A549 (cell line): ENCODE results near the gene NRTN.

Experiments
- CTCF ChIP-seq: fragments of >200 bp; sonication (Bioruptor Twin); formaldehyde crosslinking; IDR thresholded peaks from 3 replicates; pipeline ENCODE4 v1.5.1; 2016
- MAZ ChIP-seq: fragments of 150-350 bp; IDR thresholded peaks from 2 replicates; pipeline ENCODE4 v1.6.1; 2014; ENCODE audit warnings: antibody characterized with exemption, low read depth, low read length, borderline replicate concordance
- PBX3 ChIP-seq: IDR thresholded peaks from 2 replicates; pipeline ENCODE4 v1.6.1; 2012
- POLR2A ChIP-seq: IDR thresholded peaks from 2 replicates; pipeline ENCODE4 v1.6.1; 2012; ENCODE audit warnings: mild to moderate bottlenecking, low read length
- RCOR1 ChIP-seq: fragments of 150-350 bp; IDR thresholded peaks from 2 replicates; pipeline ENCODE4 v1.6.1; 2014; ENCODE audit warnings: antibody characterized with exemption, low read length, low read depth
- SMC3 ChIP-seq: fragments of >200 bp; sonication (Bioruptor Twin); formaldehyde crosslinking; IDR thresholded peaks from 3 replicates; pipeline ENCODE4 v1.6.1; 2018; ENCODE audit warnings: inconsistent platforms

- TF ChIP-seq SMC3 (no peak), PBX3 (no peak), CTCF (no peak), POLR2A (no peak), RCOR1 (no peak), MAZ (no peak)
Measured at GRCh38 chr19:5818594-5818993, 13.7 kb downstream of the NRTN start.
